SK-N-SH (cell line): Measurements from ENCODE around the gene FGF23.

Experiments used
- CHD2 ChIP-seq: fragments of 150-350 bp; IDR thresholded peaks from 2 replicates; pipeline ENCODE4 v1.6.1; 2018; ENCODE audit warnings: low read length; ENCODE audit not compliant: partially characterized antibody
- CTCF ChIP-seq: fragments of 200-600 bp; sonication (generic); IDR thresholded peaks from 2 replicates; pipeline ENCODE4 v1.6.1; 2017; ENCODE audit warnings: antibody characterized with exemption, mild to moderate bottlenecking, moderate library complexity
- GATA2 ChIP-seq: sonication (generic); formaldehyde crosslinking; IDR thresholded peaks from 2 replicates; pipeline ENCODE4 v1.5.0; 2020; ENCODE audit warnings: mild to moderate bottlenecking, missing genetic modification reagents
- IRF3 ChIP-seq: fragments of 150-350 bp; IDR thresholded peaks from 2 replicates; pipeline ENCODE4 v1.6.1; 2016; ENCODE audit warnings: mild to moderate bottlenecking, low read depth, low read length
- MAX ChIP-seq: IDR thresholded peaks from 2 replicates; pipeline ENCODE4 v1.4.0; 2012; ENCODE audit warnings: low read depth
- MEF2A ChIP-seq: IDR thresholded peaks from 2 replicates; pipeline ENCODE4 v1.4.0; 2012; ENCODE audit warnings: low read depth, borderline replicate concordance
- TAF1 ChIP-seq: IDR thresholded peaks from 2 replicates; pipeline ENCODE4 v1.6.1; 2012; ENCODE audit warnings: low read depth, mild to moderate bottlenecking, low read length, moderate library complexity, borderline replicate concordance
- USF2 ChIP-seq: fragments of 150-350 bp; IDR thresholded peaks from 2 replicates; pipeline ENCODE4 v1.6.1; 2017; ENCODE audit warnings: antibody characterized with exemption, low read length, low read depth, borderline replicate concordance

- TF ChIP-seq MEF2A, result no peak
- TF ChIP-seq CTCF, result no peak
- TF ChIP-seq CHD2, result no peak
- no peak for TF ChIP-seq GATA2 (CRISPR knock-in tag)
- TF ChIP-seq IRF3, result no peak
- TF ChIP-seq USF2, result no peak
- no peak for TF ChIP-seq TAF1
- TF ChIP-seq MAX, result no peak
Measured at GRCh38 chr12:4355156-4356040, 24.1 kb downstream of the FGF23 start.
